ENCODE results near the gene HOMER2.

The HOMER2 gene

DNA sequence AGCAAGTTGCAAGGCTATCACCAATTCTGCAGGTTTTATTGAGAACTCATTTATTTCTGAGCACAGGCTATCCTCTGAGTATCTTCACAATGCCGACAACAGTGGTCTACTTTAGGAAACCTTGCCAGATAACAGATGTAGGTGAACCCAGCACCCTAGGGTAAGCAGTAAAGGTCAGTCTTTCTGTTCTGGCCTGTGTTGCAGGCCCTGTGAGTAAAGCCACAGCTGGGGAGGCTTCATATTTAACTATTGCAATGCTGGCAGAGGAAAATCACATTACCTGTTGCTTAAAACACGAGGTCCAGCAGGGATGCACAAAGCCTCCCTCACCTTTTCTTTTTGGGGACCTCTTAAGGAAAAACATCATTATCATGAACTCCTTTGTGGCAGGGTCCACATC, 87.6 kb downstream of the HOMER2 start:
- TF ChIP-seq, protein P1, sequence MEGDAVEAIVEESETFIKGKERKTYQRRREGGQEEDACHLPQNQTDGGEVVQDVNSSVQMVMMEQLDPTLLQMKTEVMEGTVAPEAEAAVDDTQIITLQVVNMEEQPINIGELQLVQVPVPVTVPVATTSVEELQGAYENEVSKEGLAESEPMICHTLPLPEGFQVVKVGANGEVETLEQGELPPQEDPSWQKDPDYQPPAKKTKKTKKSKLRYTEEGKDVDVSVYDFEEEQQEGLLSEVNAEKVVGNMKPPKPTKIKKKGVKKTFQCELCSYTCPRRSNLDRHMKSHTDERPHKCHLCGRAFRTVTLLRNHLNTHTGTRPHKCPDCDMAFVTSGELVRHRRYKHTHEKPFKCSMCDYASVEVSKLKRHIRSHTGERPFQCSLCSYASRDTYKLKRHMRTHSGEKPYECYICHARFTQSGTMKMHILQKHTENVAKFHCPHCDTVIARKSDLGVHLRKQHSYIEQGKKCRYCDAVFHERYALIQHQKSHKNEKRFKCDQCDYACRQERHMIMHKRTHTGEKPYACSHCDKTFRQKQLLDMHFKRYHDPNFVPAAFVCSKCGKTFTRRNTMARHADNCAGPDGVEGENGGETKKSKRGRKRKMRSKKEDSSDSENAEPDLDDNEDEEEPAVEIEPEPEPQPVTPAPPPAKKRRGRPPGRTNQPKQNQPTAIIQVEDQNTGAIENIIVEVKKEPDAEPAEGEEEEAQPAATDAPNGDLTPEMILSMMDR (IDR thresholded peaks at IDR 0.05; ENCODE audit: borderline replicate concordance, insufficient read depth, low read depth, low read length) = no peak
- no peak overlapping the region for H3K4me3 ChIP-seq (ENCODE audit: low read depth, low read length)

DNA sequence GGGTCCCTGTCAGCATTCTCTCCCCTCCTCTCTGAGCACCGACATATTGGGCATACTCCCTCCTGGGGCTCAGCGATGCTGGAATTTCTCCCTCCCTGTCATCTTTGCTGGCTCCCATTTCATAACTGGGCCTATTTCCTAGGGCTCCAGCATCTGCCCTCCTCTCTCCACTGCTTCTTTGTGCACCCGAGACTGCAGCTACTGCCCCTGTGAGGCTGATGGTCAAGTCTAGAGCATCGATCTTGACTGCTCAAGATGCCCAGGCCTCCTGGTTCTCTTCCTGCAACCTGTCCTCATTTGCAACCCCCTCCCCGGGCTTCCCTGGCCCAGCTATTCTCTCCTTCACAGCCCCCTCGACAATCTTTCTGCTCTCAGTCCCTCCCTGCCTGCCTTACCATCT, 89.6 kb downstream of the HOMER2 start:
- TF ChIP-seq, protein P1 (IDR thresholded peaks at IDR 0.05; ENCODE audit: borderline replicate concordance, insufficient read depth, low read depth, low read length) = no peak
- no peak overlapping the region for H3K4me3 ChIP-seq (ENCODE audit: low read depth, low read length)

DNA sequence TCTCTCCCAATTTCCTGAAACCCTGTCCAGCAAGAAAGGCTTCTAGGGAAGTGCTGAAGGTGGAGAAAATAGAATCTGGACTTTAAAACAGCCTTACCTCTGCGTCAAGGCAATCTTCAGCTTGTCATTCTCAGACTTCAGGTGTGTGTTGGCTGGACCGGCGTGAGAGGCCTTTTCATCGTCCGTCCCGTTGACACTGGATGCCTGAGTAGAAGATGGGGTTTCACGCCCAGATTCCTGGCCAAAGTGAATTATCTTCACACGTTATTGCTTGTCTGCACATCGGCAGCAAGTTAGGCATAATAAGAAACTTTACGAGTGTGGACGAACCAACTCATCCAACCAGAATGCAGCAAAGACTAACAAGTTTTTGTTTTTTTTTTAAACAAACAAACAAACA, 93.6 kb downstream of the HOMER2 start:
- H3K4me3 ChIP-seq (ENCODE audit: low read depth, low read length) = no peak overlapping the region
- TF ChIP-seq, protein P1 (IDR thresholded peaks at IDR 0.05; ENCODE audit: borderline replicate concordance, insufficient read depth, low read depth, low read length) = no peak

DNA sequence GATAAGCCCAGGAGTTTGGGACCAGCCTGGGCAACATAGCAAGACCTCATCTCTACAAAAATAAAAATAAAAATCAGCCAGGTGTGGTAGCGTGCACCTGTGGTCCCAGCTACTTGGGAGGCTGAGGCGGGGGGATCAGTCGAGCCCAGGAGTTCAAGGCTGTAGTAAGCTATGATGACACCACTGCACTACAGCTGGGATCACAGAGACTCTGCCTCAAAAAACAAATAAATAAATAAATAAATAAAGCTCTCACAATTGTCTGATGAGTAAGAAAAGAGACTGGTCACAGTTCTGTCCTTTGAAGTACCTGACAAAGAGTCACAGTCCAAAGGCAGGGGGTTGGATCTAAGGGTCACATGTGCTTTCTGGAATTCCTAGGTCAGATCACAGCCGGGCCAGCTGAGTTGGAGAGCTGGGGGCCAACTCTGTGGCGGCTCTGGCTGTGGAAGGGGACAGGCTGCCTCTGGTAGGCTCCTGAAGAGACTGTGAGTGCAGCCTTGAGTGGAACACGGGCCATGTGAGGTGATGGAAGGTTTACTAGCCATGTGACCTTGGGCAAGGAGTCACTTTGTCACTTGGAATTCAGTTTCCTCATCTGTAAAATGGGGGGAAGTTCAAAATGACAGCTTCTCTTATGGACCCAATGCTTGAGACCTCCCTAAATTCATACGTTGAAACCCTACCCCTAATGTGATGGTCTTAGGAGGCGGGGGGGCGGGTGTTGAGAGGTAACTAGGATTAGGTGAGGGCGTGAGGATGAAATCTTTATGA, 95.9 kb downstream of the HOMER2 start:
- TF ChIP-seq, protein P1 (IDR thresholded peaks at IDR 0.05; ENCODE audit: borderline replicate concordance, insufficient read depth, low read depth, low read length) = no peak
- no peak overlapping the region for H3K4me3 ChIP-seq (ENCODE audit: low read depth, low read length)

DNA sequence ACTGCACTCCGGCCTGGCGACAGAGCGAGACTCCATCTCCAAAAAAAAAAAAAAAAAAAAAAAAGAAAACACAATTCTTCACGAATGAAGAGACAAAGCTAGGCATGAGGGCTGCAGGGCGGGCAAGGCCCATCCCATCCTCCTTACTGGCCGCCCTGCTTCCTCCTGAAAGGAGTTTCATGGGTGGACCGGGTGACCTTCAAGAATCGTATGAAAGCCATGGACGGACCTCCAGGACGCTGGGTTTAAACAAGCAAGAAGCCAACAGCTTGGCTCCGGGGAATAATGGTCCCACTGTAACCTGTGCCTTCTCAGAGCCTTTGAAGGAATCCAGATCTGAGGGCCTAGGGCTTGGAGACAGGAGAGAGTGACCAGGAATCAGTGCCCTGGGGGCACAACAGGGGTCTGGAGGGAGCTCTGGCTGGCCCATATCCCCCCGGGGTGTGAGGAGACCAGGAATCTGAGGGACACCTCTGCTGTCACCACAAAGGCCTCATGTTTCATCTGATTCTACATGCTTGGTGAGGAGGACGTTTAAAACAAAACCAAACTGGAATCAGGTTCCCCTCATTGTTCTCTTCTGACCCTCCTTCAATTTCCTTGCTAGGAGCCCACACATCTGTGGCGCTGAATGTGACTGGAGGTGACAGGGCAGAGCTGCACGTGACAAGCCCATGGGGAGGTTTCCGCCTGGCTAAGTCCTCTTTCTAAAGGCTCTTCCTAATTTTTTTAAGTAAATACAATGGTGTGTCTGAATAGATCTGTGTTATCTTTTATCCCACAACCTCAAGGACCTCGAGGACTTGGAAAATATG, 97.0 kb downstream of the HOMER2 start:
- no peak overlapping the region for H3K4me3 ChIP-seq (ENCODE audit: low read depth, low read length)
- TF ChIP-seq, protein P1 (IDR thresholded peaks at IDR 0.05; ENCODE audit: borderline replicate concordance, insufficient read depth, low read depth, low read length) = no peak

DNA sequence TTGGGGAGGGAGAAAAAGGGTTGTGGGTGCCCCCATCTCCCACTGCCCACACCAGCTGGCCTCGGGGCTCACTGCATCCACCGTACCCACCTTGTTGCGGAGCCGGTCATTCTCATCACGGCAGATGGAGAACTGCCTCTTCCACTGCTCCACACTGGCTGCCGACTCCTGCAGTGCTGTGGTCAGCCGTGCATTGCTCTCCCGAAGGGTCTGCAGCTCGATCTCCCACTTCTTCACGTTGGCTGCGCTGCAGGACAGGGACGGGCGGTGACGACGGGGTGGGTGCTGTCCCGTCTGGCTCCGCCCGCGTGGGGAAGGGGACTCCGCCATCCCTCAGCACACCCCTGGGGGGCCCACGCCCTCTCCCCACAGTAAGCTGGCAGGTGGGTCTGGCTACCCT, 98.0 kb downstream of the HOMER2 start:
- TF ChIP-seq, protein P1 (IDR thresholded peaks at IDR 0.05; ENCODE audit: borderline replicate concordance, insufficient read depth, low read depth, low read length) = no peak
- no peak overlapping the region for H3K4me3 ChIP-seq (ENCODE audit: low read depth, low read length)

All from GM12875 (cell line).